OCI-LY1 (cell line): Measurements from ENCODE around the gene TRIM36.

Experiments
- CTCF ChIP-seq: fragments of 200-600 bp; sonication (generic), shearing (Covaris generic); IDR thresholded peaks from 2 replicates; pipeline ENCODE4 v1.5.1; 2017; ENCODE audit warnings: mild to moderate bottlenecking, antibody characterized with exemption, low read length, moderate library complexity, mixed read lengths
- EZH2 ChIP-seq: fragments of 200-600 bp; sonication (generic), shearing (Covaris generic); IDR thresholded peaks from 2 replicates; pipeline ENCODE4 v1.8.0; 2017; ENCODE audit warnings: borderline replicate concordance, mixed run types, mild to moderate bottlenecking, antibody characterized with exemption, low read length, moderate library complexity, mixed read lengths

GRCh38 chr5:115079924-115080623 lies 89.6 kb downstream of the TRIM36 start:
- no peak for TF ChIP-seq CTCF
- no peak for TF ChIP-seq EZH2
